Muscle of leg (tissue), 16 donors: ENCODE data around the gene GPR27. TPM values are rescaled to one million over a fixed set of nuclear protein-coding genes. Genes with fewer than 3 reads are reported as not detected.

ENCODE experiments used
- DNase-seq: peaks from one replicate; pipeline ENCODE4 v3.0.0; 2013
- H3K27ac ChIP-seq: one replicate; pipeline ENCODE4 v1.5.1; 2013; ENCODE audit warnings: mild to moderate bottlenecking, low read length, control low read depth
- H3K27me3 ChIP-seq: one replicate; pipeline ENCODE4 v1.6.1; 2013; ENCODE audit warnings: low read length; ENCODE audit not compliant: control insufficient read depth, insufficient read depth
- H3K36me3 ChIP-seq: one replicate; pipeline ENCODE4 v1.6.1; 2013; ENCODE audit warnings: low read length; ENCODE audit not compliant: control insufficient read depth, insufficient read depth
- H3K4me1 ChIP-seq: one replicate; pipeline ENCODE4 v1.6.1; 2013; ENCODE audit warnings: low read length; ENCODE audit not compliant: control insufficient read depth, insufficient read depth
- H3K4me3 ChIP-seq: one replicate; pipeline ENCODE4 v1.5.1; 2013; ENCODE audit warnings: low read length, control low read depth
- H3K9me3 ChIP-seq: replicated peaks from 2 replicates; pipeline ENCODE4 v1.6.1; 2013; ENCODE audit warnings: low read depth, low read length; ENCODE audit not compliant: control insufficient read depth
- WGBS: methylation state at CpG from one replicate; pipeline ENCODE4 v1.1.5; 2013; ENCODE audit warnings: missing lambda C conversion rate; ENCODE audit not compliant: insufficient coverage; 5-methylcytosine and 5-hydroxymethylcytosine counted together
- long read RNA-seq, 11 donors: transcript quantifications; one replicate each; lab custom pipeline, GENCODE V29; 2026
- polyA plus RNA-seq, 8 donors: library from polyadenylated mRNA; unstranded; fragments of 120-200 nt; gene quantifications; one replicate each; pipeline versions ENCODE4 v1.2.1 to v1.2.3, GENCODE V29; 2013; ENCODE audit warnings: inconsistent platforms in 1 of 8, low replicate concordance in 1 of 8; ENCODE audit not compliant: insufficient read length in 8 of 8, insufficient read depth in 1 of 8
- total RNA-seq: library from RNA; stranded (reverse); fragments of 120-200 nt; gene quantifications from one replicate; pipeline ENCODE4 v1.2.4, GENCODE V29; 2013

Gene GPR27
- total RNA-seq (1.5 TPM), polyA plus RNA-seq (1 to 10 TPM; 2.4 to 4.2 (median 3.9) TPM)
- long read RNA-seq, donor 1, partial matches to known transcripts, result 0 of 3 reads
- long read RNA-seq, donor 1, other reads (novel, unspliced or antisense), result 0 of 3 reads
- long read RNA-seq, donor 2, partial matches to known transcripts, result 0 of 1 reads
- long read RNA-seq, donor 2, other reads (novel, unspliced or antisense), result 0 of 1 reads
- long read RNA-seq, donor 3, transcript GPR27-201 (1 exons, 2,447 nt), result major isoform, 5 of 5 reads
- long read RNA-seq, donor 3, partial matches to known transcripts, result 0 of 5 reads
- long read RNA-seq, donor 3, other reads (novel, unspliced or antisense), result 0 of 5 reads
- long read RNA-seq, donor 4, transcript GPR27-201 (1 exons, 2,447 nt), result major isoform, 5 of 5 reads
- long read RNA-seq, donor 4, partial matches to known transcripts, result 0 of 5 reads
- long read RNA-seq, donor 4, other reads (novel, unspliced or antisense), result 0 of 5 reads
- long read RNA-seq, donor 5, transcript GPR27-201 (1 exons, 2,447 nt), result major isoform, 12 of 12 reads
- long read RNA-seq, donor 5, partial matches to known transcripts, result 0 of 12 reads
- long read RNA-seq, donor 5, other reads (novel, unspliced or antisense), result 0 of 12 reads
- long read RNA-seq, donor 6, transcript GPR27-201 (1 exons, 2,447 nt), result major isoform, 8 of 8 reads
- long read RNA-seq, donor 6, partial matches to known transcripts, result 0 of 8 reads
- long read RNA-seq, donor 6, other reads (novel, unspliced or antisense), result 0 of 8 reads
- long read RNA-seq, donor 7, transcript GPR27-201 (1 exons, 2,447 nt), result major isoform, 10 of 10 reads
- long read RNA-seq, donor 7, partial matches to known transcripts, result 0 of 10 reads
- long read RNA-seq, donor 7, other reads (novel, unspliced or antisense), result 0 of 10 reads
- long read RNA-seq, donor 8, partial matches to known transcripts, result 0 of 4 reads
- long read RNA-seq, donor 8, other reads (novel, unspliced or antisense), result 0 of 4 reads
- long read RNA-seq, donor 9, transcript GPR27-201 (1 exons, 2,447 nt), result major isoform, 6 of 6 reads
- long read RNA-seq, donor 9, partial matches to known transcripts, result 0 of 6 reads
- long read RNA-seq, donor 9, other reads (novel, unspliced or antisense), result 0 of 6 reads
- long read RNA-seq, donor 10, partial matches to known transcripts, result 0 of 3 reads
- long read RNA-seq, donor 10, other reads (novel, unspliced or antisense), result 0 of 3 reads
- long read RNA-seq, donor 11, transcript GPR27-201 (1 exons, 2,447 nt), result major isoform, 7 of 7 reads
- long read RNA-seq, donor 11, partial matches to known transcripts, result 0 of 7 reads
- long read RNA-seq, donor 11, other reads (novel, unspliced or antisense), result 0 of 7 reads

GRCh38 chr3:71753701-71754609 is at the start of gene GPR27:
TSS of gene GPR27 (plus strand) at chr3:71753855. CDS start at chr3:71754050, 195 bp downstream.
- H3K9me3 ChIP-seq, result no peaks in the 10 kb centered on the region
- peaks cover 42% of the 10 kb centered on the region for H3K27me3 ChIP-seq
- under 1% methylated on average over 130 of the region's 131 CpGs for WGBS
- H3K4me1 ChIP-seq, result peaks cover 10% of the 10 kb centered on the region
- H3K27ac ChIP-seq, result no peak within 1 kb of the TSS
- H3K36me3 ChIP-seq, result no peaks in the 10 kb centered on the region
- peak within 1 kb of the TSS; percentile 32 for H3K4me3 ChIP-seq
- DNase-seq, result peak; percentile 66

- H3K27ac ChIP-seq, result no peak overlapping the region
- no peak overlapping the region for H3K4me3 ChIP-seq
- H3K27me3 ChIP-seq, result no peaks in the 10 kb centered on the region
- H3K9me3 ChIP-seq, result no peaks in the 10 kb centered on the region
- no peak for DNase-seq
- no peaks in the 10 kb centered on the region for H3K4me1 ChIP-seq
- no peaks in the 10 kb centered on the region for H3K36me3 ChIP-seq
These were observed 48.7 kb upstream of the GPR27 start for GRCh38 chr3:71704915-71705314.

- Histone ChIP-seq H3K36me3 (no peaks in the 10 kb centered on the region), H3K4me1 (no peaks in the 10 kb centered on the region), H3K27ac (no peak overlapping the region), H3K4me3 (no peak overlapping the region), H3K27me3 (no peaks in the 10 kb centered on the region), H3K9me3 (no peaks in the 10 kb centered on the region)
- peak; percentile 23 for DNase-seq
- WGBS, result 73% methylated on average over 3 of the region's 5 CpGs
These were observed 48.0 kb upstream of the GPR27 start for GRCh38 chr3:71705681-71706080.

- WGBS, result no CpG with 5 or more reads among the region's 5 CpGs
- Histone ChIP-seq H3K9me3 (no peaks in the 10 kb centered on the region), H3K27ac (no peak overlapping the region), H3K27me3 (no peaks in the 10 kb centered on the region), H3K4me1 (no peaks in the 10 kb centered on the region), H3K36me3 (no peaks in the 10 kb centered on the region), H3K4me3 (no peak overlapping the region)
- no peak for DNase-seq
These were observed 46.1 kb upstream of the GPR27 start for GRCh38 chr3:71707595-71707994.

GRCh38 chr3:71708476-71709105 is 45.1 kb upstream of the GPR27 start:
- 45% methylated on average over 5 of the region's 7 CpGs for WGBS
- H3K4me1 ChIP-seq, result no peaks in the 10 kb centered on the region
- no peak overlapping the region for H3K4me3 ChIP-seq
- H3K36me3 ChIP-seq, result no peaks in the 10 kb centered on the region
- no peaks in the 10 kb centered on the region for H3K9me3 ChIP-seq
- no peak overlapping the region for H3K27ac ChIP-seq
- H3K27me3 ChIP-seq, result no peaks in the 10 kb centered on the region
- peak; percentile 17 for DNase-seq

GRCh38 chr3:71709908-71710511 is 43.6 kb upstream of the GPR27 start:
- no peaks in the 10 kb centered on the region for H3K27me3 ChIP-seq
- 89% methylated on average over 5 of the region's 9 CpGs for WGBS
- no peaks in the 10 kb centered on the region for H3K4me1 ChIP-seq

GRCh38 chr3:71710906-71711494 is 42.7 kb upstream of the GPR27 start:
- no peaks in the 10 kb centered on the region for H3K36me3 ChIP-seq
- no peaks in the 10 kb centered on the region for H3K9me3 ChIP-seq
- no peak overlapping the region for H3K4me3 ChIP-seq
- no peak overlapping the region for H3K27ac ChIP-seq
- WGBS, result 13% methylated on average over 1 of the region's 1 CpG
- DNase-seq, result peak; percentile 66
- no peaks in the 10 kb centered on the region for H3K4me1 ChIP-seq
- H3K27me3 ChIP-seq, result no peaks in the 10 kb centered on the region

More at GRCh38 chr3:71709908-71710511, 43.6 kb upstream of the GPR27 start:
- Histone ChIP-seq H3K9me3 (no peaks in the 10 kb centered on the region), H3K36me3 (no peaks in the 10 kb centered on the region), H3K27ac (no peak overlapping the region), H3K4me3 (no peak overlapping the region)
- DNase-seq, result no peak

GRCh38 chr3:71713041-71713440 is 40.6 kb upstream of the GPR27 start:
- H3K4me1 ChIP-seq, result no peaks in the 10 kb centered on the region
- no peaks in the 10 kb centered on the region for H3K36me3 ChIP-seq
- H3K9me3 ChIP-seq, result no peaks in the 10 kb centered on the region
- DNase-seq, result no peak
- no peak overlapping the region for H3K4me3 ChIP-seq
- no peak overlapping the region for H3K27ac ChIP-seq
- H3K27me3 ChIP-seq, result no peaks in the 10 kb centered on the region
- no CpG with 5 or more reads among the region's 2 CpGs for WGBS
